Measurements from ENCODE around the gene PUS10. TPM values are rescaled to one million over a fixed set of nuclear protein-coding genes. Genes with fewer than 3 reads are reported as not detected.

PUS10 gene
- total RNA-seq, 1 donor from 2014 or later: 1.4 TPM

- no peak for TF ChIP-seq CTCF (IDR thresholded peaks at IDR 0.05)
- no peaks in the 10 kb centered on the region for H3K4me1 ChIP-seq
- no peak overlapping the region for H3K27ac ChIP-seq
- no peak overlapping the region for H3K4me3 ChIP-seq
- peaks cover 36 to 39% of the 10 kb centered on the region in 2 donors for H3K36me3 ChIP-seq
- intact Hi-C loops (cut with DNase I): no loop called here
- DNase-seq (ENCODE audit: low spot score in 2 of 2): no peak
- H3K27me3 ChIP-seq: no peaks in the 10 kb centered on the region
- H3K9me3 ChIP-seq: peaks cover 0 to 2% of the 10 kb centered on the region in 2 donors
Observed at GRCh38 chr2:61029533-61029932, 11.5 kb upstream of the PUS10 start.

GRCh38 chr2:61023670-61024069 is 5.6 kb upstream of the PUS10 start:
- no peaks in the 10 kb centered on the region for H3K9me3 ChIP-seq
- no peak overlapping the region for H3K4me3 ChIP-seq
- H3K27ac ChIP-seq: no peak overlapping the region
- H3K36me3 ChIP-seq: peaks cover 4 to 20% of the 10 kb centered on the region in 2 donors
- no peak for DNase-seq (ENCODE audit: low spot score in 2 of 2)
- H3K27me3 ChIP-seq: no peaks in the 10 kb centered on the region
- peaks cover 0 to 16% of the 10 kb centered on the region in 2 donors for H3K4me1 ChIP-seq
- intact Hi-C loops (cut with DNase I): no loop called here
- TF ChIP-seq CTCF (IDR thresholded peaks at IDR 0.05): no peak

- H3K27ac ChIP-seq: no peak overlapping the region
- TF ChIP-seq CTCF (IDR thresholded peaks at IDR 0.05): no peak
- no peak overlapping the region for H3K4me3 ChIP-seq
- H3K9me3 ChIP-seq: no peaks in the 10 kb centered on the region
- H3K27me3 ChIP-seq: no peaks in the 10 kb centered on the region
- peaks cover 4 to 20% of the 10 kb centered on the region in 2 donors for H3K36me3 ChIP-seq
- H3K4me1 ChIP-seq: peaks cover 0 to 22% of the 10 kb centered on the region in 2 donors
- intact Hi-C loops (cut with DNase I): no loop called here
- no peak for DNase-seq (ENCODE audit: low spot score in 2 of 2)
Observed at GRCh38 chr2:61021228-61021660, 3.2 kb upstream of the PUS10 start.

GRCh38 chr2:61018798-61019197 is 743 bp upstream of the PUS10 start:
- H3K4me1 ChIP-seq: peaks cover 0 to 24% of the 10 kb centered on the region in 2 donors
- no peak for TF ChIP-seq CTCF (IDR thresholded peaks at IDR 0.05)
- H3K9me3 ChIP-seq: no peaks in the 10 kb centered on the region
- DNase-seq (ENCODE audit: low spot score in 2 of 2): no peak
- H3K36me3 ChIP-seq: peaks cover 0 to 11% of the 10 kb centered on the region in 2 donors
- no peaks in the 10 kb centered on the region for H3K27me3 ChIP-seq
- H3K27ac ChIP-seq: peak overlapping the region; percentile 83 to 94
- intact Hi-C loops (cut with DNase I): no loop called here
- peak overlapping the region; percentile 78 to 87 for H3K4me3 ChIP-seq

- intact Hi-C loops (cut with DNase I): no loop called here
- Histone ChIP-seq H3K27ac (peak overlapping the region; percentile 83 to 94), H3K9me3 (no peaks in the 10 kb centered on the region), H3K36me3 (peaks cover 0 to 9% of the 10 kb centered on the region in 2 donors), H3K4me3 (peak overlapping the region; percentile 78 to 87), H3K4me1 (peaks cover 0 to 24% of the 10 kb centered on the region in 2 donors), H3K27me3 (no peaks in the 10 kb centered on the region)
- no peak for TF ChIP-seq CTCF (IDR thresholded peaks at IDR 0.05)
- DNase-seq (ENCODE audit: low spot score in 2 of 2): no peak
Observed at GRCh38 chr2:61018318-61018755, 282 bp upstream of the PUS10 start.

Data from ascending aorta (tissue), 2 donors.